DND-41 (cell line): ENCODE data around the gene HTT.

Source experiments
- CTCF ChIP-seq: IDR thresholded peaks from 2 replicates; pipeline ENCODE4 v1.5.1; 2012; ENCODE audit warnings: borderline replicate concordance, low read length, moderate library complexity, mild to moderate bottlenecking; ENCODE audit not compliant: poor library complexity, severe bottlenecking; ENCODE audit errors: extremely low read depth
- EZH2 ChIP-seq: IDR thresholded peaks from 3 replicates; pipeline ENCODE4 v1.6.1; 2012; ENCODE audit warnings: borderline replicate concordance, low read depth, mild to moderate bottlenecking, moderate library complexity, low read length, inconsistent platforms; ENCODE audit not compliant: severe bottlenecking

- TF ChIP-seq EZH2, result no peak
- no peak for TF ChIP-seq CTCF
Measured at GRCh38 chr4:3040452-3041191, 33.9 kb upstream of the HTT start.
